HG02870 (cell line): ENCODE measurements around the gene DLGAP3.
"Not testable (repeated sequence)": the region's sequence is repeated elsewhere in the genome, so short reads cannot be mapped to it uniquely, and the experiment has no call there.

Source experiments
- ATAC-seq: cut with Tn5 transposase; IDR thresholded peaks from one replicate; pipeline ENCODE4 v1.9.1; 2021; ENCODE audit warnings: mild to moderate bottlenecking, moderate library complexity; ENCODE audit not compliant: unreplicated experiment

DLGAP3 gene

GRCh38 chr1:34842073-34842472, 87.4 kb downstream of the DLGAP3 start:
- ATAC-seq: no peak

- ATAC-seq: no peak
Observed at GRCh38 chr1:34840426-34840825, 89.0 kb downstream of the DLGAP3 start.

- ATAC-seq: no peak
Observed at GRCh38 chr1:34839526-34840305, 89.7 kb downstream of the DLGAP3 start.

GRCh38 chr1:34833711-34834110, 95.7 kb downstream of the DLGAP3 start:
- no peak for ATAC-seq

- no peak for ATAC-seq
Observed at GRCh38 chr1:34831721-34832246, 97.7 kb downstream of the DLGAP3 start.

GRCh38 chr1:34829250-34829649, 100.2 kb downstream of the DLGAP3 start:
- no peak for ATAC-seq

- no peak for ATAC-seq
Observed at GRCh38 chr1:34828611-34829010, 100.8 kb downstream of the DLGAP3 start.

- no peak for ATAC-seq
Observed at GRCh38 chr1:34827341-34827941, 102.0 kb downstream of the DLGAP3 start.

- ATAC-seq: no peak
Observed at GRCh38 chr1:34825455-34826091, 103.9 kb downstream of the DLGAP3 start.

- ATAC-seq: no peak
Observed at GRCh38 chr1:34824817-34825454, 104.5 kb downstream of the DLGAP3 start.

GRCh38 chr1:34822202-34822601, 107.2 kb downstream of the DLGAP3 start:
- no peak for ATAC-seq

- not testable (repeated sequence) for ATAC-seq
Observed at GRCh38 chr1:34818862-34819261, 110.6 kb downstream of the DLGAP3 start.

- no peak for ATAC-seq
Observed at GRCh38 chr1:34816778-34817177, 112.7 kb downstream of the DLGAP3 start.

GRCh38 chr1:34816332-34816731, 113.1 kb downstream of the DLGAP3 start:
- ATAC-seq: no peak
